GM20000 (cell line): ENCODE measurements around the gene URB2.
"Not testable (repeated sequence)": the region's sequence is repeated elsewhere in the genome, so short reads cannot be mapped to it uniquely, and the experiment has no call there.

Experiments
- DNase-seq: peaks from one replicate; pipeline ENCODE4 v3.0.0; 2012; ENCODE audit warnings: low spot score
- TF ChIP-seq, protein P1 (sequence below): IDR thresholded peaks from 2 replicates; pipeline ENCODE4 v1.5.1; 2012; ENCODE audit warnings: mild to moderate bottlenecking, control low read depth; ENCODE audit errors: extremely low read depth, missing control alignments

URB2 gene

DNA sequence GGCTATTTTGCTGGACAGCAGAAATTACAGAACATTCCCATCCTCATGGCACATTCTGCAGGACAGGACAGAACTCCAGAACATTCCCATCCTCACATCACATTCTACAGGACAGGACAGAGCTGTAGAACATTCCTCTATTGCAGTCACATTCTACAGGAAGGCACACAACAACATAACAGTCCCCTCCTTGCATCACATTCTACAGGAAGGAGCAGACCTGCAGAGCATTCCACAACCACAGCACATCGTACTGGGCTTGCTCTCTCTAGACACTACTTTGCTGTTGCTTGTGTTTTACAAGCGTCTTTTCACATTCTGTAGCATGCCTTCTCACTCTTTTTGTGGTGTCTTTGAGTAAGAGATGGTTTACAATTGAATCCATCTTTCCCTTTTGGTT, 40.7 kb upstream of the URB2 start:
- no peak for DNase-seq

DNA sequence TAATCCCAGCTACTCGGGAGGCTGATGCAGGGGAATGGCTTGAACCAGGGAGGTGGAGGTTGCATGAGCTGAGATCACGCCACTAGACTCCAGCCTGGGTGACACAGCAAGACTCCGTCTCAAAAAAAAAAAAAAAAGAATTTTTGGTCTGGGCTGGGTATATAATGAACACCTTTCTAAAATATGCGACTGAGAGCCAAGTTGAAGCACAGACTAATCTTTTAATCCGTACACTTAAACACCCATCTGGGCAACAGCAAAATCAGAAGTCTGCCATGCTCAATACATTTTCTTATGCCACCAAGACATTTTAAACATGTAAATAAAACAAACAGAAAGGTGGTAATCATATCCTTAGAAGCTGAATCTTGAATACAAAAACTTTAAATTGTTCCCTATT, 35.9 kb upstream of the URB2 start:
- TF ChIP-seq, protein P1, sequence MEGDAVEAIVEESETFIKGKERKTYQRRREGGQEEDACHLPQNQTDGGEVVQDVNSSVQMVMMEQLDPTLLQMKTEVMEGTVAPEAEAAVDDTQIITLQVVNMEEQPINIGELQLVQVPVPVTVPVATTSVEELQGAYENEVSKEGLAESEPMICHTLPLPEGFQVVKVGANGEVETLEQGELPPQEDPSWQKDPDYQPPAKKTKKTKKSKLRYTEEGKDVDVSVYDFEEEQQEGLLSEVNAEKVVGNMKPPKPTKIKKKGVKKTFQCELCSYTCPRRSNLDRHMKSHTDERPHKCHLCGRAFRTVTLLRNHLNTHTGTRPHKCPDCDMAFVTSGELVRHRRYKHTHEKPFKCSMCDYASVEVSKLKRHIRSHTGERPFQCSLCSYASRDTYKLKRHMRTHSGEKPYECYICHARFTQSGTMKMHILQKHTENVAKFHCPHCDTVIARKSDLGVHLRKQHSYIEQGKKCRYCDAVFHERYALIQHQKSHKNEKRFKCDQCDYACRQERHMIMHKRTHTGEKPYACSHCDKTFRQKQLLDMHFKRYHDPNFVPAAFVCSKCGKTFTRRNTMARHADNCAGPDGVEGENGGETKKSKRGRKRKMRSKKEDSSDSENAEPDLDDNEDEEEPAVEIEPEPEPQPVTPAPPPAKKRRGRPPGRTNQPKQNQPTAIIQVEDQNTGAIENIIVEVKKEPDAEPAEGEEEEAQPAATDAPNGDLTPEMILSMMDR, result no peak
- no peak for DNase-seq

More for the DNA sequence above, 40.7 kb upstream of the URB2 start:
- TF ChIP-seq, protein P1, result no peak

DNA sequence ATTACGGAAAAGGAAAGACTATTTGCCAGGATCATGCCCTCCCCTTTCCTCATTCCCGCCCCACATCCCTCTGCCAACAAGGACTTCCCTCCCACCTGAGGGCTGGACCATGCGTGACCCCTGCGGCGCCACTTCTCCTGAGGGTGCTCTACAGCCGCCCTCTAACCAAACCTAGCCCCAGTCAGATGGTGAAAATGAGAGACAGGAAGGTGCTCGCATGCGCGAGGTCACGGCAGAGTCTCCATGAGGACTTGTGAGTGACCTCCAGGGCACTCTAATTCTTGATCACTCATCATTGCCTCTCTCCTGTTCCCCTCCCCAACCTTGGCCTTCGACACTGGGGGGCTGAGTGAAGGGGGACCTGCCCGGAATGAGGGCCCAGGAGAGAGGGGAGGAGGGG, 32.2 kb upstream of the URB2 start:
- TF ChIP-seq, protein P1, result no peak
- DNase-seq, result no peak

DNA sequence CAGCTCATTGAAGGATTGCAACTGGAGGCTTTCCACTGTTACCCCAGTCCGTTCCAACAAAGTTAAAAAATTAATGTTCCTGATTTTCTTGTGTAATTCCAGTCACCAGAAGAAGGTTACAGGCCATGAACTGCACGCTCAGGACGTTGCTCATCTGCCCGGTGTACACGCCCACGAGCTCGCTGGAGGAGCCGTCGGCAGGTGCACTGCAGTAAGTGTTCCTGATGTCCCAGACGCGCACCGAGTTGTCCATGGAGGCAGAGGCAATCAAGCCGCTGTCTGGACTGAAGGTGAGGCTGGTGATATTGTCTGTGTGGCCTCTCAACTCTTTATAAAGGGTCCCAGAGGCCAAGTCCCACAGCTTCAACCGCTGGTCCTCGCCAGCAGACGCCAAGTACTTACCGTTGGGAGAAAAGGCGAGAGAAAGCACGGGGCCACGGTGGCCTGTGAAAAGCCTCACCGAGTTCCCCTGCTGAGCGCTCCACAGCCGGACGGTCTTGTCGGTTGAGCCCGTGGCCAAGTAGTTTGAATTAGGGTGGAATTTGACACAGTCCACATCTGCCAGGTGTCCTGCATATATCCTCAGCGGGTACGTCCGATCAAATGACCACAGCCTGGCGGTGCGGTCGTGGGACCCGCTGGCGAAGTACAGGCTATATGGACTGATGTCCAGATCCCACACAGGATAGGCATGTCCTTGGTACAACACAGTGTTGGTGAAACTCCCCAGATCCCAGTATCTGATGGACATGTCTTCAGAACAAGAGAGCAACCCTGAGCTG, 31.6 kb upstream of the URB2 start:
- no peak for DNase-seq
- TF ChIP-seq, protein P1, result no peak

DNA sequence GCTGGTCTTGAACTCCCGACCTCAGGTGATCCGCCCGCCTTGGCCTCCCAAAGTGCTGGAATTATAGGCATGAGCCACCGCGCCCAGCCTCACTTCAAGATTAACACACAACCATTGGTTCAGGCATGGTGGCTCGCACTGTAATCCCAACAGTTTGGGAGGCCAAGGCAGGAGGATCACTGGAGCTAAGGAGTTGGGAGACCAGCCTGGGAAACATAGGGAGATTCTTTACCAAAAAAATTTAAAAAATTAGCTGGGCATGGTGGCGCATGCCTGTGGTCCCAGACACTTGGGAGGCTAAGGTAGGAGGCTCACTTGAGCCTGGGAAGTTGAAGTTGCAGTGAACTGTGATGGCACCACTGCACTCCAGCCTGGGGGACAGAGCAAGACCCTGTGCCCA, 30.2 kb upstream of the URB2 start:
- DNase-seq, result not testable (repeated sequence)

DNA sequence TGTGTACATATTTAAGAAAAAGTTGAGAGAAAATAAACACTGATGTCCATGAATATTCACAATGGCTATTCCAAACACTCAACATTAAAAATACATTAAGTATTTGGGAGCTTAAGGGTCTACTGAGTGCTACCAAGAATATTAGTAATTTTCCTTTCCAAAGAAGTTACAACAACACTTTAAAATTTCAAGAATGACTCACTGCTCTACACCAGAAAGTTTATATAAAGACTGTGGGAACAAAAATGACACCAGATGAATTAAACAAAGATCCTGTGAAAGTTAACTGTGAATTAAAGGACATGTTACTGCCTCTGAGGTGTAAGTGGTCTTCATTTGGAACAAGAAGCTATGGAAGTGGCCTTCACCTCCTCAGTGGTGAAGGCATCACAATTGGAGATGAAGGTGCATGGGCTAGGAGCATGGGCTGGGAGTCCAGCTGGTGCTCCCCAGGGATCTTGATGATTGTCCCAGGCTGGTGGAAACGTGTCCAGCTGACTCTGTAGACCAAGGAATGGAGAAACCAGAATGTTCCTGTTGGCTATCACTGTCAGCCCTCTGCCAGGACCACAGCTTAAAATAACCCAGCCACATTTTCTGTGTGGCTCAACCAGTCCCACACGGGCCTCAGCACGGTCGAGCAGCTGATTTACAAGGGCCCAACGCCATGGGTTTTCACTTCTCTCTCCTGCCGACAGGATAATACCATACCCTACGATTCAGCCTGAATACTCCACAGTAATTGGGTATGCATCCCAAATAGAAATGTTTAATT, 28.9 kb upstream of the URB2 start:
- TF ChIP-seq, protein P1, result no peak
- no peak for DNase-seq

DNA sequence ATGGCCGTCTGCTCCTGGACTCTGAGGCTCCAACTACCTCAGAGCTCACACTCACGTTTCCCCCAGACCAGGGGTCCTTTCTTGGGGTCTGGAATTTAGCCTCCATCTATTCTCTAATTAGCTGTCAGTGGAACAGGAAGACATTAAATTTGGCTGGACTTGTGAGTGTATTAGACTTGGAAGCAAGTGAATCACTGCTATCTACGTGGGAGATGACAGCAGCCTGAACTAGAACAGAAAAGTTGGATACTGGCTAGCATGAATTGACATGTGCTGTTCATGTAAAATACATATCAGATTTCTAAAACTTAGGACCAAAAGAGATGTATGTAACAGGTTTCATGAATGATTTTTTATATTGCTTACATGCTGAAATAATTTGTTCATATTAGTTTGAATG, 28.2 kb upstream of the URB2 start:
- no peak for DNase-seq
- TF ChIP-seq, protein P1, result no peak
